Measurements from ENCODE around the gene DAGLA.

Gene DAGLA

GRCh38 chr11:61690706-61691379 lies 10.7 kb downstream of the DAGLA start:
- no peaks in the 10 kb centered on the region for H3K27me3 ChIP-seq (ENCODE audit: control insufficient read depth in 1 of 2, insufficient read depth in 2 of 2, low read length in 2 of 2)
- H3K9ac ChIP-seq (ENCODE audit: low read depth in 1 of 2, low read length in 2 of 2): no peak overlapping the region
- no peaks in the 10 kb centered on the region for H3K36me3 ChIP-seq (ENCODE audit: control insufficient read depth in 1 of 2, insufficient read depth in 2 of 2, low read length in 2 of 2)
- no peak overlapping the region for H3K27ac ChIP-seq (ENCODE audit: low read depth, low read length)
- no peak overlapping the region for H3K4me3 ChIP-seq (ENCODE audit: low read depth in 1 of 2, low read length in 2 of 2)
- peaks cover 49 to 58% of the 10 kb centered on the region in 2 donors for H3K4me1 ChIP-seq (ENCODE audit: control insufficient read depth in 1 of 2, insufficient read depth in 2 of 2, low read length in 2 of 2)
- H3K9me3 ChIP-seq (ENCODE audit: control insufficient read depth in 1 of 2, low read length in 2 of 2): no peaks in the 10 kb centered on the region

GRCh38 chr11:61691380-61692156 lies 11.4 kb downstream of the DAGLA start:
- Histone ChIP-seq H3K27ac (ENCODE audit: low read depth, low read length) (no peak overlapping the region), H3K4me3 (ENCODE audit: low read depth in 1 of 2, low read length in 2 of 2) (no peak overlapping the region), H3K4me1 (ENCODE audit: control insufficient read depth in 1 of 2, insufficient read depth in 2 of 2, low read length in 2 of 2) (peaks cover 55 to 62% of the 10 kb centered on the region in 2 donors), H3K9me3 (ENCODE audit: control insufficient read depth in 1 of 2, low read length in 2 of 2) (no peaks in the 10 kb centered on the region), H3K36me3 (ENCODE audit: control insufficient read depth in 1 of 2, insufficient read depth in 2 of 2, low read length in 2 of 2) (no peaks in the 10 kb centered on the region), H3K27me3 (ENCODE audit: control insufficient read depth in 1 of 2, insufficient read depth in 2 of 2, low read length in 2 of 2) (no peaks in the 10 kb centered on the region), H3K9ac (ENCODE audit: low read depth in 1 of 2, low read length in 2 of 2) (no peak overlapping the region)

- no peaks in the 10 kb centered on the region for H3K27me3 ChIP-seq (ENCODE audit: control insufficient read depth in 1 of 2, insufficient read depth in 2 of 2, low read length in 2 of 2)
- no peaks in the 10 kb centered on the region for H3K9me3 ChIP-seq (ENCODE audit: control insufficient read depth in 1 of 2, low read length in 2 of 2)
- H3K27ac ChIP-seq (ENCODE audit: low read depth, low read length): no peak overlapping the region
- no peak overlapping the region for H3K4me3 ChIP-seq (ENCODE audit: low read depth in 1 of 2, low read length in 2 of 2)
- peaks cover 70 to 71% of the 10 kb centered on the region in 2 donors for H3K4me1 ChIP-seq (ENCODE audit: control insufficient read depth in 1 of 2, insufficient read depth in 2 of 2, low read length in 2 of 2)
- no peak overlapping the region for H3K9ac ChIP-seq (ENCODE audit: low read depth in 1 of 2, low read length in 2 of 2)
- H3K36me3 ChIP-seq (ENCODE audit: control insufficient read depth in 1 of 2, insufficient read depth in 2 of 2, low read length in 2 of 2): no peaks in the 10 kb centered on the region
These were observed 13.9 kb downstream of the DAGLA start for GRCh38 chr11:61693922-61694601.

GRCh38 chr11:61694602-61694939 lies 14.4 kb downstream of the DAGLA start:
- Histone ChIP-seq H3K27ac (ENCODE audit: low read depth, low read length) (no peak overlapping the region), H3K9me3 (ENCODE audit: control insufficient read depth in 1 of 2, low read length in 2 of 2) (no peaks in the 10 kb centered on the region), H3K9ac (ENCODE audit: low read depth in 1 of 2, low read length in 2 of 2) (no peak overlapping the region), H3K4me1 (ENCODE audit: control insufficient read depth in 1 of 2, insufficient read depth in 2 of 2, low read length in 2 of 2) (peaks cover 73 to 74% of the 10 kb centered on the region in 2 donors), H3K4me3 (ENCODE audit: low read depth in 1 of 2, low read length in 2 of 2) (no peak overlapping the region), H3K36me3 (ENCODE audit: control insufficient read depth in 1 of 2, insufficient read depth in 2 of 2, low read length in 2 of 2) (no peaks in the 10 kb centered on the region), H3K27me3 (ENCODE audit: control insufficient read depth in 1 of 2, insufficient read depth in 2 of 2, low read length in 2 of 2) (no peaks in the 10 kb centered on the region)

GRCh38 chr11:61694946-61695706 lies 14.9 kb downstream of the DAGLA start:
- Histone ChIP-seq H3K9me3 (ENCODE audit: control insufficient read depth in 1 of 2, low read length in 2 of 2) (no peaks in the 10 kb centered on the region), H3K9ac (ENCODE audit: low read depth in 1 of 2, low read length in 2 of 2) (peak overlapping the region; percentile 28 to 66), H3K4me1 (ENCODE audit: control insufficient read depth in 1 of 2, insufficient read depth in 2 of 2, low read length in 2 of 2) (peaks cover 75 to 79% of the 10 kb centered on the region in 2 donors), H3K27me3 (ENCODE audit: control insufficient read depth in 1 of 2, insufficient read depth in 2 of 2, low read length in 2 of 2) (no peaks in the 10 kb centered on the region), H3K4me3 (ENCODE audit: low read depth in 1 of 2, low read length in 2 of 2) (peak overlapping the region; percentile 61 to 64), H3K27ac (ENCODE audit: low read depth, low read length) (peak overlapping the region; percentile 43), H3K36me3 (ENCODE audit: control insufficient read depth in 1 of 2, insufficient read depth in 2 of 2, low read length in 2 of 2) (no peaks in the 10 kb centered on the region)

GRCh38 chr11:61695917-61696316 lies 15.7 kb downstream of the DAGLA start:
- Histone ChIP-seq H3K36me3 (ENCODE audit: control insufficient read depth in 1 of 2, insufficient read depth in 2 of 2, low read length in 2 of 2) (no peaks in the 10 kb centered on the region), H3K27ac (ENCODE audit: low read depth, low read length) (peak overlapping the region; percentile 43), H3K4me3 (ENCODE audit: low read depth in 1 of 2, low read length in 2 of 2) (peak overlapping the region; percentile 61 to 64), H3K9me3 (ENCODE audit: control insufficient read depth in 1 of 2, low read length in 2 of 2) (no peaks in the 10 kb centered on the region), H3K27me3 (ENCODE audit: control insufficient read depth in 1 of 2, insufficient read depth in 2 of 2, low read length in 2 of 2) (no peaks in the 10 kb centered on the region), H3K4me1 (ENCODE audit: control insufficient read depth in 1 of 2, insufficient read depth in 2 of 2, low read length in 2 of 2) (peaks cover 75 to 79% of the 10 kb centered on the region in 2 donors), H3K9ac (ENCODE audit: low read depth in 1 of 2, low read length in 2 of 2) (peak overlapping the region; percentile 28 to 66)

GRCh38 chr11:61696602-61697001 lies 16.4 kb downstream of the DAGLA start:
- Histone ChIP-seq H3K4me1 (ENCODE audit: control insufficient read depth in 1 of 2, insufficient read depth in 2 of 2, low read length in 2 of 2) (peaks cover 75 to 80% of the 10 kb centered on the region in 2 donors), H3K27me3 (ENCODE audit: control insufficient read depth in 1 of 2, insufficient read depth in 2 of 2, low read length in 2 of 2) (no peaks in the 10 kb centered on the region)

GRCh38 chr11:61697078-61697502 lies 16.9 kb downstream of the DAGLA start:
- Histone ChIP-seq H3K27me3 (ENCODE audit: control insufficient read depth in 1 of 2, insufficient read depth in 2 of 2, low read length in 2 of 2) (no peaks in the 10 kb centered on the region), H3K4me1 (ENCODE audit: control insufficient read depth in 1 of 2, insufficient read depth in 2 of 2, low read length in 2 of 2) (peaks cover 73 to 81% of the 10 kb centered on the region in 2 donors), H3K36me3 (ENCODE audit: control insufficient read depth in 1 of 2, insufficient read depth in 2 of 2, low read length in 2 of 2) (no peaks in the 10 kb centered on the region), H3K4me3 (ENCODE audit: low read depth in 1 of 2, low read length in 2 of 2) (no peak overlapping the region), H3K9me3 (ENCODE audit: control insufficient read depth in 1 of 2, low read length in 2 of 2) (no peaks in the 10 kb centered on the region), H3K9ac (ENCODE audit: low read depth in 1 of 2, low read length in 2 of 2) (no peak overlapping the region), H3K27ac (ENCODE audit: low read depth, low read length) (peak overlapping the region; percentile 16)

More at GRCh38 chr11:61696602-61697001, 16.4 kb downstream of the DAGLA start:
- H3K9ac ChIP-seq (ENCODE audit: low read depth in 1 of 2, low read length in 2 of 2): no peak overlapping the region
- H3K9me3 ChIP-seq (ENCODE audit: control insufficient read depth in 1 of 2, low read length in 2 of 2): no peaks in the 10 kb centered on the region
- no peaks in the 10 kb centered on the region for H3K36me3 ChIP-seq (ENCODE audit: control insufficient read depth in 1 of 2, insufficient read depth in 2 of 2, low read length in 2 of 2)
- no peak overlapping the region for H3K4me3 ChIP-seq (ENCODE audit: low read depth in 1 of 2, low read length in 2 of 2)
- peak overlapping the region; percentile 16 for H3K27ac ChIP-seq (ENCODE audit: low read depth, low read length)

- Histone ChIP-seq H3K4me1 (ENCODE audit: control insufficient read depth in 1 of 2, insufficient read depth in 2 of 2, low read length in 2 of 2) (peaks cover 73 to 81% of the 10 kb centered on the region in 2 donors), H3K4me3 (ENCODE audit: low read depth in 1 of 2, low read length in 2 of 2) (no peak overlapping the region), H3K9me3 (ENCODE audit: control insufficient read depth in 1 of 2, low read length in 2 of 2) (no peaks in the 10 kb centered on the region), H3K36me3 (ENCODE audit: control insufficient read depth in 1 of 2, insufficient read depth in 2 of 2, low read length in 2 of 2) (no peaks in the 10 kb centered on the region), H3K27me3 (ENCODE audit: control insufficient read depth in 1 of 2, insufficient read depth in 2 of 2, low read length in 2 of 2) (no peaks in the 10 kb centered on the region), H3K9ac (ENCODE audit: low read depth in 1 of 2, low read length in 2 of 2) (no peak overlapping the region), H3K27ac (ENCODE audit: low read depth, low read length) (no peak overlapping the region)
These were observed 17.6 kb downstream of the DAGLA start for GRCh38 chr11:61697764-61698163.
